ENCODE measurements around the gene STK32B. TPM values are rescaled to one million over a fixed set of nuclear protein-coding genes. Genes with fewer than 3 reads are reported as not detected.

Gene STK32B
- total and polyA plus RNA-seq, 9 of the 15 experiments (the other 6 are each of a cell fraction or from before 2014, with no cell fraction given), result 0.03 to 0.20 (median 0.07) TPM; not detected in 2

DNA sequence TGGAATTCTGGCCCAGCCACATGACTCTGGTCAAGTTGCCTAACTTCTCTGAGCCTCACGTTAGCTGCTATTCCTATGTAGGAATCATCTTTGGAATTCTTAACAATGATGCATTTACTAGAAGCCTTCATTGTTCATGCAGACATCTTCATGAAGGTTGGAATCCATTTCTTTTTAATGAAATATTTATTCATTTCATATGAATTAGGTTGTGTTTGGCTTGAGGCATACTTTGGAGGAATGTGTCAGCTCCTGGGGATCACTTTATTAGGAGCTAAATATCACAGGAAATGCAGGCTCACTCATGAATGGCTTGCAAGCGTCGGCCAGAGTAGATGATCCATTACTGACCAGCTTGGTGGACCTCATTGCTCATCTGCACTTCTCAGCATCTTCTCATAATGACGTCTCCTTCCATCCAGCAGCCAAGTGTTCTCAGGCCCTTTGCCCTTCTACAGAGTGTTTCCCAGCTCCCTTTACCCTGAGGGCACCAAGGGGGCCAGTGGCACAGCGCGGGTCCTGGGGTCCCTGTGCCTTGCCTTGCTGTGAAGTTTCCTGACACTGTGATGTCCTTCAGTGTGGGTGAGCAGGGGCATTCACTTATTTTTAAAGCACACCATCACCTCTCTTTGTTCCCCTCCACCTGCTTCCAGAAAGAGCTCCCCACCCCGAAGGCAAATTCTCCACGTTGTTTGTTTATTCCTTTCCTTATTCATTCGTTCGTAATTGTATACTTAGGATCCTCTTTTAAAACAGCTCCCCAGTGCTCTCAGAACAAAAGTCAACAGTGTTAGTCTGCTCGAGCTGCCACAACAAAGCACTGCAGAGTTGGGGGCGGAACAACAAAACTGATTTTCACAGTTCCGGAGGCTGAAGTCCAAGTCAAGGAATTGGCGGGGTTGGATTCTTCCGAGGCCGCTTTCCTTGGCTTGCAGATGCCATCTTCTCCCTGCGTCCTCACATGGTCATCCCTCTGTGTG, 106.8 kb downstream of the STK32B start:
- no peak for ATAC-seq
- FAIRE-seq, result no peak
- POLR2A ChIA-PET, result interaction anchor here (1.1 kb wide), 1 partner anchor 23 kb away, joined by 3 read pairs; no protein-coding TSS in a partner anchor

More for the DNA sequence above, 106.8 kb downstream of the STK32B start:
- TF ChIP-seq, protein P1, sequence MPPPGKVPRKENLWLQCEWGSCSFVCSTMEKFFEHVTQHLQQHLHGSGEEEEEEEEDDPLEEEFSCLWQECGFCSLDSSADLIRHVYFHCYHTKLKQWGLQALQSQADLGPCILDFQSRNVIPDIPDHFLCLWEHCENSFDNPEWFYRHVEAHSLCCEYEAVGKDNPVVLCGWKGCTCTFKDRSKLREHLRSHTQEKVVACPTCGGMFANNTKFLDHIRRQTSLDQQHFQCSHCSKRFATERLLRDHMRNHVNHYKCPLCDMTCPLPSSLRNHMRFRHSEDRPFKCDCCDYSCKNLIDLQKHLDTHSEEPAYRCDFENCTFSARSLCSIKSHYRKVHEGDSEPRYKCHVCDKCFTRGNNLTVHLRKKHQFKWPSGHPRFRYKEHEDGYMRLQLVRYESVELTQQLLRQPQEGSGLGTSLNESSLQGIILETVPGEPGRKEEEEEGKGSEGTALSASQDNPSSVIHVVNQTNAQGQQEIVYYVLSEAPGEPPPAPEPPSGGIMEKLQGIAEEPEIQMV (tag; conservative IDR thresholded peaks at IDR 0.05; ENCODE audit: low read depth), result no peak
- TF ChIP-seq MTF1 (CRISPR knock-in tag; IDR thresholded peaks at IDR 0.05; ENCODE audit: borderline replicate concordance) (no peak), ZNF740 (CRISPR knock-in tag; IDR thresholded peaks at IDR 0.05) (no peak), ZNF740 (tag; IDR thresholded peaks at IDR 0.05) (no peak), NCOA4 (IDR thresholded peaks at IDR 0.05; ENCODE audit: partially characterized antibody) (no peak), PTRF (tag; IDR thresholded peaks at IDR 0.05) (no peak), RBBP5 (IDR thresholded peaks at IDR 0.05; ENCODE audit: borderline replicate concordance, insufficient read depth, low read length, poor library complexity, severe bottlenecking) (no peak), ZNF23 (CRISPR knock-in tag; IDR thresholded peaks at IDR 0.05) (no peak), ZNF707 (CRISPR knock-in tag; conservative IDR thresholded peaks at IDR 0.05) (no peak), GABPB1 (CRISPR knock-in tag; IDR thresholded peaks at IDR 0.05) (no peak)
- Histone ChIP-seq H4K20me1 (replicated peaks; ENCODE audit: control insufficient read depth, insufficient read depth, low read length) (no peaks in the 10 kb centered on the region), H3K27ac (ENCODE audit: extremely low read depth, low read depth, low read length) (no peak overlapping the region), H3K4me2 (ENCODE audit: insufficient read depth, low read length) (no peak overlapping the region), H2AFZ (ENCODE audit: low read depth, low read length) (no peak overlapping the region), H3K4me1 (replicated peaks in 1 of 2; ENCODE audit: control insufficient read depth in 2 of 2, insufficient read depth in 2 of 2, low read length in 2 of 2) (no peaks in the 10 kb centered on the region), H3K36me3 (ENCODE audit: control insufficient read depth, insufficient read depth, low read length) (no peaks in the 10 kb centered on the region), H3K9ac (ENCODE audit: insufficient read depth in 1 of 2, low read depth in 2 of 2, low read length in 2 of 2) (no peak overlapping the region), H3K9me3 (replicated peaks; ENCODE audit: control insufficient read depth, insufficient read depth, low read depth, low read length) (no peaks in the 10 kb centered on the region), H3K27me3 (ENCODE audit: control insufficient read depth in 2 of 2, insufficient read depth in 2 of 2, low read length in 2 of 2) (peaks cover 5 to 36% of the 10 kb centered on the region in 2 experiments; a peak in 4 of 5 replicates), H3K79me2 (ENCODE audit: control insufficient read depth, insufficient read depth, low read length) (no peaks in the 10 kb centered on the region), H3K4me3 (no peak overlapping the region), H3K9me1 (ENCODE audit: control insufficient read depth, insufficient read depth, low read length) (no peaks in the 10 kb centered on the region)
- WGBS (ENCODE audit: insufficient coverage, low coverage, missing lambda C conversion rate), result 1% methylated on average over 17 of the region's 17 CpGs
- in situ Hi-C loops (cut with MboI) (no loop called here), intact Hi-C loops (cut with micrococcal nuclease) (no loop called here)
- CTCF ChIA-PET (ENCODE audit: low intra/inter-chr PET ratio), result no interaction called here
- BruUV-seq (replicated peaks), result no TSS peak
- DNase-seq (ENCODE audit: extremely low read depth in 1 of 4, low spot score in 3 of 4), result no peak
